Osteoblast (primary cell): ENCODE results near the gene CLDN5. TPM values are rescaled to one million over a fixed set of nuclear protein-coding genes. Genes with fewer than 3 reads are reported as not detected.
A peak's percentile ranks its signal among the peaks of the same experiment; 100 is the strongest.

Experiments used
- DNase-seq: peaks from one replicate; pipeline ENCODE4 v3.0.0; 2011; ENCODE audit warnings: low spot score, mixed read lengths; ENCODE audit not compliant: insufficient read length; ENCODE audit errors: missing footprints
- H2AFZ ChIP-seq: 2 replicates; pipeline ENCODE4 v1.6.0; 2011; ENCODE audit warnings: mild to moderate bottlenecking, low read length
- H3K27ac ChIP-seq: 2 replicates; pipeline ENCODE4 v1.5.1; 2011; ENCODE audit warnings: mild to moderate bottlenecking, low read depth, low read length, moderate library complexity
- H3K27me3 ChIP-seq: 2 replicates; pipeline ENCODE4 v1.6.0; 2012; ENCODE audit warnings: mild to moderate bottlenecking, control low read depth, inconsistent platforms, low read length, moderate library complexity; ENCODE audit not compliant: insufficient read depth
- H3K36me3 ChIP-seq: 2 replicates; pipeline ENCODE4 v1.5.1; 2011; ENCODE audit warnings: mild to moderate bottlenecking, low read length, control low read depth, moderate library complexity; ENCODE audit not compliant: insufficient read depth
- H3K4me1 ChIP-seq: 2 replicates; pipeline ENCODE4 v1.5.1; 2011; ENCODE audit warnings: mild to moderate bottlenecking, low read length, control low read depth, moderate library complexity; ENCODE audit not compliant: insufficient read depth
- H3K4me2 ChIP-seq: 2 replicates; pipeline ENCODE4 v1.6.0; 2011; ENCODE audit warnings: mild to moderate bottlenecking, low read length; ENCODE audit not compliant: insufficient read depth
- H3K4me3 ChIP-seq: fragments of 200-600 bp; sonication (generic); 3 replicates; pipeline ENCODE4 v1.5.1; 2012; ENCODE audit warnings: mild to moderate bottlenecking, low read length, inconsistent platforms; ENCODE audit not compliant: insufficient read depth
- H3K79me2 ChIP-seq: 2 replicates; pipeline ENCODE4 v1.6.0; 2012; ENCODE audit warnings: mild to moderate bottlenecking, low read length, control low read depth, inconsistent platforms; ENCODE audit not compliant: insufficient read depth
- H3K9me3 ChIP-seq: 2 replicates; pipeline ENCODE4 v1.5.1; 2011; ENCODE audit warnings: low read depth, low read length, control low read depth
- H4K20me1 ChIP-seq: 2 replicates; pipeline ENCODE4 v1.6.0; 2012; ENCODE audit warnings: mild to moderate bottlenecking, low read length, control low read depth; ENCODE audit not compliant: insufficient read depth
- CTCF ChIP-seq: IDR thresholded peaks from 2 replicates; pipeline ENCODE4 v1.5.1; 2011; ENCODE audit warnings: mild to moderate bottlenecking, low read depth, low read length, moderate library complexity; ENCODE audit errors: extremely low read depth
- total RNA-seq: library from RNA; depleted of rRNA; stranded (reverse); fragments of >200 nt; gene quantifications from 2 replicates; pipeline ENCODE4 v1.2.3, GENCODE V29; 2012

CLDN5 gene
- total RNA-seq, 1 donor = not detected

DNA sequence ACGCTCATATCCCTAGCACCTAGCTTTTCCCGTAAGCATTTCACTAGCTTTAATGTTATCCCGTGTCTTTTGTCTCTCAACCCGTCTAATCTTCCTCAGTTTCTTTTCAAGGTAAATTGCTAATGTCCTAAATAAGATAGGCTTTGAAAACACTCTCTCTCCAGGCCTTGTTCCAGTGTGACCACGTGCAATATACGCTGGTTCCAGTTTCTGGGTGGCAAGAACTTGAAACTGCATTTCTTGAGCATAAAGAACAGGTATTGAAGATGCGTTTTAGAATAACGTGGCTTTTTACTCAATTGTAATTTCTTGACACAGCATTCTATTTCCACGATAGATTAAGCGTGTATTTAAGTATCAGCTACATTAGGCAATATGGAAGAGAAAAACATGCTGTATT lies 43.4 kb downstream of the CLDN5 start:
- no peaks in the 10 kb centered on the region for H3K27me3 ChIP-seq
- TF ChIP-seq CTCF = no peak
- H3K4me2 ChIP-seq = peak overlapping the region; percentile 99
- H3K27ac ChIP-seq = no peak overlapping the region
- H4K20me1 ChIP-seq = peaks cover 22% of the 10 kb centered on the region
- H3K79me2 ChIP-seq = peaks cover 45% of the 10 kb centered on the region
- H3K9me3 ChIP-seq = no peaks in the 10 kb centered on the region
- no peak for DNase-seq
- H3K36me3 ChIP-seq = peaks cover 13% of the 10 kb centered on the region
- H3K4me1 ChIP-seq = peaks cover 22% of the 10 kb centered on the region
- peak overlapping the region; percentile 13 for H2AFZ ChIP-seq
- H3K4me3 ChIP-seq = no peak overlapping the region

DNA sequence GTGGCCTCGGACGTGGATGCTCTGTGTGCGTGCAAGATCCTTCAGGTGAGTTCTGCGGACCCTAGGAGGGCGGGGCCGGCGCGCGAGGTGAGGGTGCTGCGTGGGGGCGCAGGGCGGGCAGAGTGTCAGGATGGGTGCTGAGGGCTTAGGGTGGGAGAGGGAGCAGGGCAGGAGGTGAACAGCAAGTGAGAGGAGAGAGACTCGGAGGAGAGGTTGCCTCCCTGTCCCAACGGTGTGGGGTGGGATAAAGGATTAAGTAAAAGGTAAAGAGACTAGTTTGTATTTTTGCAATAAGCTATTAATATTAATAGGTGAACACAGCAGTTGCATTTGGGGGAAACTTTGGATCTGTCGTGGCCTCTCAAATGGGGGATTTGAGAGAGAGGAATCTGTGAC lies 44.0 kb downstream of the CLDN5 start:
- peak overlapping the region; percentile 88 for H3K4me3 ChIP-seq
- TF ChIP-seq CTCF = no peak
- DNase-seq = no peak
- no peaks in the 10 kb centered on the region for H3K9me3 ChIP-seq
- peaks cover 51% of the 10 kb centered on the region for H3K79me2 ChIP-seq
- H3K27me3 ChIP-seq = no peaks in the 10 kb centered on the region
- peaks cover 22% of the 10 kb centered on the region for H3K4me1 ChIP-seq
- H4K20me1 ChIP-seq = peaks cover 26% of the 10 kb centered on the region
- peak overlapping the region; percentile 100 for H3K27ac ChIP-seq
- peak overlapping the region; percentile 99 for H3K4me2 ChIP-seq
- peak overlapping the region; percentile 97 for H2AFZ ChIP-seq
- H3K36me3 ChIP-seq = peaks cover 15% of the 10 kb centered on the region

GRCh38 chr22:19479355-19480172 lies 44.6 kb downstream of the CLDN5 start, which contains the start of gene CDC45:
Gene CDC45 (plus strand): TSS chr22:19479920. CDS start chr22:19479969, 49 bp downstream.
- peak; percentile 98 for DNase-seq
- H3K4me2 ChIP-seq = peak within 1 kb of the TSS; percentile 99
- peak within 1 kb of the TSS; percentile 88 for H3K4me3 ChIP-seq
- peaks cover 56% of the 10 kb centered on the region for H3K79me2 ChIP-seq
- peak within 1 kb of the TSS; percentile 97 for H2AFZ ChIP-seq
- H3K27ac ChIP-seq = peak within 1 kb of the TSS; percentile 100
- peaks cover 22% of the 10 kb centered on the region for H3K4me1 ChIP-seq
- H3K36me3 ChIP-seq = peaks cover 16% of the 10 kb centered on the region
- no peak for TF ChIP-seq CTCF
- H3K27me3 ChIP-seq = no peaks in the 10 kb centered on the region
- H4K20me1 ChIP-seq = peaks cover 26% of the 10 kb centered on the region
- no peaks in the 10 kb centered on the region for H3K9me3 ChIP-seq

DNA sequence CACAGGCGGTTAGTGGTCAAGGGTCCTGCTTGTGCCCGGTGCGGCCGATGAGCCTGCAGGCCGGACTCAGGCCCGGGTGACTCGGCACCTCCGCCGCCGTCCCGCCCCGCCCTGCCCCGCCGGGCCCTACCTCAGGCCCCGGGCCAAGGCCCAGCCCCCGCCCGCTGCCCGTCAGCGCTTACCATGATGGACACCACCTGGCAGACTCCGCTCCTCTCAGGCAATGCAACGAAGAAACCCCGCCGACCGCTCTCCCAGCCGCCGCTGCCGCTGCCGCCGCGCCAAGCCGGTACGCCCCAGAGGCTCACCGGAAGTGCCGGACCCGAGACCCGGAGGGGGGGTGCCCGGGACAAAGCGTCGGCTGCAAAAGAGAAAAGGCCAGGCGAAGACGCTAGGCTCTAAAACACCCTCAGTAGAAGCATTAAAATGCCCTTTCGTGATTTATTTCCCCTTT lies 45.3 kb downstream of the CLDN5 start, which contains the start of gene UFD1:
Gene UFD1 (minus strand): TSS at position 293 of the 454 bp plus-strand sequence. CDS start 108 bp downstream, at position 185.
- peaks cover 22% of the 10 kb centered on the region for H3K4me1 ChIP-seq
- TF ChIP-seq CTCF = no peak
- peaks cover 28% of the 10 kb centered on the region for H4K20me1 ChIP-seq
- peak; percentile 96 for DNase-seq
- peaks cover 14% of the 10 kb centered on the region for H3K36me3 ChIP-seq
- H3K79me2 ChIP-seq = peaks cover 60% of the 10 kb centered on the region
- peak within 1 kb of the TSS; percentile 99 for H3K4me2 ChIP-seq
- peak within 1 kb of the TSS; percentile 97 for H2AFZ ChIP-seq
- no peaks in the 10 kb centered on the region for H3K9me3 ChIP-seq
- peak within 1 kb of the TSS; percentile 88 for H3K4me3 ChIP-seq
- peak within 1 kb of the TSS; percentile 100 for H3K27ac ChIP-seq
- H3K27me3 ChIP-seq = no peaks in the 10 kb centered on the region
